Activated naive CD4-positive, alpha-beta T cell treated with anti-CD3 and anti-CD28 coated beads, Interleukin-2, amount 50 U/mL, for 16 hours (primary cell): ENCODE measurements around the gene GAPVD1.
"Not testable (repeated sequence)": the region's sequence is repeated elsewhere in the genome, so short reads cannot be mapped to it uniquely, and the experiment has no call there.

Source experiments
- DNase-seq: peaks from one replicate; pipeline ENCODE4 v3.0.0-alpha.2; 2020

GAPVD1 gene

DNA sequence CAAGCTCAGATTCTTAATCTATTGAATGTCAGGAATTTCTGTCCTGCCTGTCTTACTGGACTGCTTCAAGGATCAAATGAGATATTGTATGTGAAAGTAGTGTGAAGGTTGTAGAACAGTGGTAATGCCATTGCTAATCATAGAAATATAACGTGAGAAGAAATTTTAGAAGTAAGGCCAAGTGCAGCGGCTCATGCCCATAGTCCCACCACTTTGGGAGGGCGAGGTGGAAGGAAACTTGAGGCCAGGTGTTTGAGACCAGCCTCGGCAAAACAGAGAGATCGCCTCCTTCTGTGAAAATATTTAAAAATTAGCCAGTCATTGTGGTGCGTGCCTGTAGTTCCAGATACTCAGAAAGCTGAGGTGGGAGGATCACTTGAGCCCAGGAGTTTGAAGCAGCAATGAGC, 15.4 kb upstream of the GAPVD1 start:
- DNase-seq = no peak

DNA sequence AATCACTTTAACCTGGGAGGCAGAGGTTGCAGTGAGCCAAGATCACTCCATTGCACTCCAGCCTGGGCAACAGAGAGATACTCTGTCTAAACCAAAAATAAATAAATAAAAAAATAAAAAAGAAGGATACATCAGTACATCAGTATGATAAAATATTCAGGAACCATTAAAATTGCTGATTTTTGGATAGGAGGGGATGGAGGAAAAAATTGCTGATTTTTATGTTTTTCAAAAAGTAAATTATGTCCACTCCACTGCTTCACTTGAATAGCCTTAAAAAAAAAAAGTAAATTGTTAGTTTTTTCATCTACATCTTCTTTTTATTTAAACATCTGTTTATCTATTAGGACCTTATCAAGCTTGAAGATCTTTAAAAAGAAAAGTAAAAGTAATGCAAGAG, 7.4 kb upstream of the GAPVD1 start:
- no peak for DNase-seq

DNA sequence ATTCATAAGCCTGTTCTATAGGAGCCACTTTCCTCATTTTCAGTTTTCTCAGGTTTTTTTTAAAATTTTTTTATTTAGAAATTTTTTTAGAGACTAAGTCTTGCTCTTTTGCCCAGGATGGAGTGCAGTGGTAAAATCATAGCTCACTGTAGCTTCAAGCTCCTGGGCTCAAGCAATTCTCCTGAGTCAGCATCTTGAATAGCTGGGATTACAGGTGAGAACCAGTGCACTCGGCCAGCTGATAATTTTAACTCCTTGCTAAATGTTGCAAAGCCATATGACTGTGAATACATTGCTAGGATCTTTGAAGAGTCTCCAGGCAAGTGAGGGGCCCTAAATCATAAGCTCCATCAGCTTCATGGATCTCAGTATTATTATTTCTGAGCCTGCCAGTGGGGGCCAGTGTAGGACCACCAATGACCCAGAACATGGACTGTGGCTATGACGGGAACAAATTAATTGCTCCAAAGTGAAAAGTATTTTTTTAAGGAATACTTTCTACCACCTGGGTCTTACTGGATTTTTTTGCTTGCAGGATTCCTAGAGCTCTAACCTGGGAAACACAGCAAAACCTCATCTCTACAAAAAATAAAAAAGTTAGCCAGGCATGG, 5.7 kb upstream of the GAPVD1 start:
- DNase-seq = no peak

DNA sequence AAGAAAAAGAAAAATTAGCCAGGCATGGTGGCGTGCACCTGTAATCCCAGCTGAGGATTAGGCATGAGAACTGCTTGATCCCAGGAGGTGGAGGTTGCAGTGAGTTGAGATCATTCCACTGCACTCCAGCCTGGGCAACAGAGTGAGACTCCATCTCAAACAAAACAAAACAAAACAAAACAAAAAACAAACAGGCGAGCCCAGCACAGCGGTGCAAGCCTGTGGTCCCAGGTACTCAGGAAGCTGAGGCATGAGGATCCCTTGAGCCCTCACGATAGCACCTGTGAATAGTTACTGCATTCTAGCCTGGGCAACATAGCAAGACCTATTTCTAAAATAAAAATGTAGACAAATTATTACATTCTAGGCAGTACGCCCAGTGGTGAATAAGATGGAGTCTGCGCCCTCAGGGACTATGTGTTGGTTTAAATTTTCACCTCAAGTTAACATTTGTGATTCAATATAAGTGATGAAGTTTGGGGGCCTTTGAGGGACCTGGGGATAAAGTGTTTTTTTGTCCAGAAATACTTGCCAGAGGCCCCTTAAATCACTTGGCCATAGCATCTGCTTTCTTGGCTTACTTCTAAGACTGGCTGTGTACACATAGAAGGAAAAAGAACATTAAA, 3.4 kb upstream of the GAPVD1 start:
- DNase-seq = no peak

DNA sequence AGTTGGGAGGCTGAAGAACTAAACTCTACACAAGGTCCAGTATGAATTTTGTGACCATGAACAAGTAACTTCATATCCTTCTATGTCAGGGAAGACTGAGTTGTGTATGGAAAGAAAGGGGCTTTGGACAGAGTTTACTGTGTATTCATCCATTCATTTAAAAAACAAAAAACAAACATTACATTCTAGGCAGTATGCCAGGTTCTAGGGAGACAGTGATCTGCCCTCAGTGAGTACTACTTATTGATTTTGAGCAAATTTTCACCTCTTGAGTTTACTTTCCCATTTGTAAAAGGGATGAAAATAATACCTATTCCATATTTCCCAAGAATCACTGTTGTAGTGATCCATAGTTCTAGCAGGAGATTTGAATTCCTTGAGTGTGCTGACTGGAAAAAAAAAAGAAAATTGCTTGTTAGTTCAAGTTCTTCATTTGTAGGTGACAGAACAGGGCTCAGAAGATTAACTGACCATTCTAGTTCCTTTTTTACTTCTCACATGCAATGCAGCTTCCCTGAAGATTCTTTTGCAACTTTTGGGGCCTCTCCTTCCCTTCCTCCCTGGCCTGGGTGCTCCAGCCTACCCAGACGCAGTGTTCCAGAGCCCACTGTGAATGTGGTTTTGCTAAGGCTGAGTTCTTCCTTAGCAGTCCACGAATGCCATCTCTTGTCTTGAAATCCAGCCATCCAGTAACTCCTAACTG, 2.6 kb upstream of the GAPVD1 start:
- DNase-seq = no peak

DNA sequence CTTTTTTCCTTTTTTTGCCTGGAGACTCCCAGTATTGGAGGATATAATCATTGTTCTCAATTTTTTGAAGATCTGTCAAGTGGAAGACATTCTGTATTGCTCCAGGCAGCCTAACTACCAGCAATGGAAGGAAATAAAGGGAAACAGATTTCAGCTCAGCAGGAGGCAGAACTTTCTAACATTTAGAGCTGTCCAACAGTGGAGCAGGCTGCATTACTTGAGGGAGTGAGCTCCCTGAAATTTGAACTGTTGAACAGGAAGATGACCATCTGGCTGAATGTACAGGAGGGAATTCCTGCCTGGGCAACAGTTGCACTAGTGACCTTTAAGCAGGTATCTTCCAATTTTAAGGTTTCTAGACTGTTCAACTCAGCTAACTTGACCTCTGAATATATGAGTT, 1.1 kb upstream of the GAPVD1 start:
- no peak for DNase-seq

DNA sequence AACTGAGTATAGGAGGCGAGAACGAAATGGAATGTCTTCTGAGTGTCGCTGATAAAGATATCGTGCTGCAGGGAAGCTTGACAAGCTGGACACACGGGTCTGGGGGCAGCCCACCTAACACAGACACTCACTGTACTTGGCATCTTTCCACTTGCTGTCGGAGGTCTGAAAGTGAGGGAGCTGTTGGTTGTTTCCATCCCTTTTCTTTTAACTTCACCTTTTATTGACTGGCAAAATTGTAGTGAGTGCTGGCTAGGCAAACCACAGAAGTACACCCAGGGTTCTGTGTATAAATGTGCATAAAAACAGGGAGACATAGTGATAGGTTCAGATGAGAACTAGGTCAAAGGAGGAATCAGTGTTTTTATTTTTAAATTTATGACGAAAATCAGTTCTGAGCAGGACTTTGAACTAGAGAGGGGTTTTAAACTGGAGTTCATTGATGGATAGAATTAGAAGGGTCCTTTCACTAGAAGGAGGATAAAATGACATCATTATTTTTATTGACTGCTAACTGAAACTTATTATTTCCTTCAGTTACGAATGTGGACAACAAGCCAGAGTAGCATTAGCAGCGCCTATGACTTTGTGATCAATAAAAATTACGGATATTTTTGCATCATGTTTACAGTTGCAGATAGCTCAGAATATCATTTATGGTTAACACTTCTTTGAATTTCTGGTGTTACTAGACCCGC, 817 bp downstream of the GAPVD1 start:
- no peak for DNase-seq

DNA sequence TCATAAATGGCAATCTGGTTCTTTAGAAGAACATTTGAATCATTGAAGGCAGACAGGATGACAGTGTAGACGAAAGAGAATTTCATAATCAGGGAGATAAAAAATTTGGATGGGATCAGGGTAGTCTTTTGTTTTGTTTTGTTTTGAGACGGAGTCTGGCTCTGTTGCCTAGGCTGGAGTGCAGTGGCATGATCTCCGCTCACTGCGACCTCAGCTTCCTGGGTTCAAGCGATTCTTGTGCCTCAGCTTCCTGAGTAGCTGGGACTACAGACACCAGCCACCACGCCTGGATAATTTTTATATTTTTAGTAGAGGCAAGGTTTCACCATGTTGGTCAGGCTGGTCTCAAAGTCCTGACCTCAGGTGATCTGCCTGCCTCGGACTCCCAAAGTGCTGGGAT, 2.4 kb downstream of the GAPVD1 start:
- DNase-seq = not testable (repeated sequence)

DNA sequence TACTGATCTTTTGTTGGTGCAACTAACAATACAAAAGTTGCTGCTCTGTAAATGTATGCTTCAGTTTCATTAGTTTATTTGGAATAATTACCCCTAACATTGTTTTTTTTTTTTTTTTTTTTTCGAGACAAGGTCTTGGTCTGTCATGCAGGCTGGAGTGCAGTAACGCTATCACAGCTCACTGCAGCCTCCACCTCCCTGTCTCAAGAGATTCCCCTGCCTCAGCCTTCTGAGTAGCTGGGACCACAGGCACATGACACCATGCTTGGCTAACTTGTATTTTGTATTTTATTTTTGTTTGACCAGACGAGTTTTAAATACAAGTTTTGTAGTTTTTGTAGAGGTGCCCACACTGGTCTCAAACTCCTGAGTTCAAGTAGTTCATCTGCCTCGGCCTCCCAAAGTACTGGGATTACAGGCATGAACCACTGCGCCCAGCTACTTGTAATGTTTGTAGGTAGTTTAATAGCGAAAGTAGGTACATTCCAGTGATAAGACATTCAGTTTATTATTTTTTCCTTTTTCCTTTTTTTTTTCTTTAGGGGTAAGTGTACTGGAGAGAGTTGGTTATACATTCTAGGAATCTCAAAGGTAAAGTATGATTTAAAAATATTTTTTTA, 6.9 kb downstream of the GAPVD1 start:
- DNase-seq = no peak

DNA sequence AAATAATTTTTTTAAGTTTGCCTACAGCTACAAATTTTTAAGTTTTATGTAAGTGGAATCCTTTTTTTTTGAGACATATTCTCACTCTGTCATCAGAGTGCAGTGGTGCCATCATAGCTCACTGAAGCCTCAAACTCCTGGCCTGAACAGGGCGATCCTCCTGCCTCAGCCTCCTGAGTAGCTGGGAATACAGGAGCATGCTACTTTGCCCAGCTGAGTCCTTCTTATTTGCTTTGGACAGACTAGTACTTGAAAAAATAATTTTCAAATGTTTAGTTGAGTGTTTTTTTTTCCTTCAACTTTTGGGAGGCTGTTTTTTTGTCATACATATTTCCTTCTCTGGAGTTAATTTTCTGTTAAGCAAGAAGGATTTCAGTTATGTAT, 7.4 kb downstream of the GAPVD1 start:
- DNase-seq = no peak

DNA sequence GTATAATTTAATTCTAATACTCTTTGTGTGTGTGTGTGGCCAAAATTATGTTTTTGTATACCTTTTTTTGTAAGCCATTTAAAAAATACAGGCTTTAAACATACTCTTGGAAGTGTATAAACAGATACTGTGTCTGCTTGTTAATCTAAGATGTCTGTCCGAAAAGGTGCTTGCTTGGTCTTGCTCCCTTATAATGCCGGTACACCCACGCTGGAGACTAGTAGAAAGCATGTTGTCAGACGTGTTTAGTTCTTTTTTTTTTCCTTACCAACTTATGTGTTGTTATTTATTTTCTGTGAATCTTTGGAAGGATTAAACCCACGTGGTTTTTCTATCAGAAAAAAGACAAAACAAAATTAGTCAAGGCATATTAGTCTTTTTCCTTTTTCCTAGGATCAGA, 9.5 kb downstream of the GAPVD1 start:
- no peak for DNase-seq

DNA sequence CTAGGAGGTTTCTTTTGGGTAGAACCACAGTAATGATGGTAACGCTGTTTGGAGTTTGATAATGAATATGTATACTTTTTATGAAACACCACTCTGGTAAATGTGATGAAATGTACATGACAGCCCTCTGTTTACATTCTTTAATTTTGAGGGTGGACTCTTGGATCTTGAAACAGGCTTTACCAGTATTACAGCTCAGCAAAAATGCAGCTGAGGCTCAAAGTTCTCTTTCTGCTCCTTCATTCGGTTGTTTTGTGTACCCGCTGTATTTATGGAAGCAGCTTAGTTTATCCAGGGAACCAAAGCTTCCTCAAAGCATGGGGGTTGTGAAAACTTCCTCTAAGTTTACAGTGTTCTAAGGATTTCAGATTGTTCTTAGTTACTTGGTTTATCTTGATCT, 11.1 kb downstream of the GAPVD1 start:
- DNase-seq = no peak

DNA sequence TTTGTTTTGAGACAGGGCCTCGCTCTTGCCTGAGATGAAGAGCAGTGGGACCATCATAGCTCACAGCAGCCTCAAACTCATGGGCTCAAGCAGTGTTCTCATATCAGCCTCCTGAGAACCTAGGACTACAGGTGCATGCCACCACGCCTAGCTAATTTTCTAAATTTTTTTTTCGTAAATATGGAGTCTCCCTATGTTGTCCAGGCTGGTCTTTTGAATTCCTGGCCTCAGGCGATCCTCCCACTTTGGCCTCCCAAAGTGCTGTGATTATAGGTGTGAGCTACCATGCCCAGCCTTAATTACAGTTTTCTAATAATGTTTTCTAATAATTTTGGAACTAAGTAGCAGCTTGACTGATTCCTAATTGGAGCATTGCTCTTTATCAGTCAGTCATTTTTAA, 15.1 kb downstream of the GAPVD1 start:
- no peak for DNase-seq

DNA sequence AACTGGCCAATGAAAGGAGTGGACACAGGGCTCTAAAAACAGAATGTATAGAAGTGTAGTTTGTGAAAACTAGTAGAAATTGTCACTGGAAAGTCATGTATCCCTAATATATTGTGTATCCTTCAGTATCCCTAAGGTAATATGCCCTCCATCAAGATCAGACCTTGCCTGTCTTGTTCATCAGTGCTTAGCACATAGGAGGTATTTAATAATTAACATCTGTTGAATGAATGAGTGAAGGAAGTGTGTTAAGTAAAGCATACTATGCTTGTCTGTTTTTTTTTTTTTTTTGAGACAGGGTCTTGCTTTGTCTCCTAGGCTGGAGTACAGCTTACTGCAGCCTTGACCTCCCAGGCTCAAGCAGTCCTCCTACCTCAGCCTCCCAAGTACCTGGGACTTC, 15.8 kb downstream of the GAPVD1 start:
- no peak for DNase-seq

DNA sequence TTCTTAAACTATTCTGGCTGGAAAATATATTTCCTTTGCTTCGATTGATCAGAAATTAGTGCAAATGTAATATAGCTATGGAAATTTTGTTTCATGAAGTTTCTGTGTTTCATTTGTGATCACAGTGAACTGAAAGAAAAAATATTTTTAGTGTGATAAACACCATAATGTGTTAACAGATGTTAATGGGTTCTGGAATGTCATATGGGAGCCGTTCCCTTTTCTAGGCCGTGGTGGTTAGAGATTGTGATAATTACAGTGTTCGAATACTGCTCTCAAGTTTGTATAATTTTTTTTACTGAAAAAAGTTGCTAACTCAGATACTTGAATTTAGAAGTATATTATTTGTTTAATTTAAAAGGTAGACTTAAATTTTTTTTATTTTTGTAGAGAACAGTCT, 19.3 kb downstream of the GAPVD1 start:
- DNase-seq = no peak

DNA sequence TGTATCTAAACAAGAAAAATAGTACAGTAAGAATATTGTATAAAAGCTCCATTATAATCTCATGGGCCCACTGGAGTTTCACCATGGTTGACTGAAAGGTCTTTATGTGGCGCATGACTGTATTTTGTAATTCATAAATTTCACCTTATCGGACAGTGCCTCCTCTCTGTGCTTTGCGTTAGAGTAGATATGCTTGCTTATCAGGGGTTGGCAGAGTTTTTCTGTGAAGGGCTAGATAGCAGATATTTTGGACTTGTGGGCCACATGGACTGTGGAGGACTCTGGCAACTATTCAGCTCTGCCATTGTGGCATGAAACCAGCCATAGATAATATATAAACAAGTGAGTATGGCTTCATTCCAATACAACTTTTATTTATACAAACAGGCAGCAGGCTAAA, 23.2 kb downstream of the GAPVD1 start:
- no peak for DNase-seq

DNA sequence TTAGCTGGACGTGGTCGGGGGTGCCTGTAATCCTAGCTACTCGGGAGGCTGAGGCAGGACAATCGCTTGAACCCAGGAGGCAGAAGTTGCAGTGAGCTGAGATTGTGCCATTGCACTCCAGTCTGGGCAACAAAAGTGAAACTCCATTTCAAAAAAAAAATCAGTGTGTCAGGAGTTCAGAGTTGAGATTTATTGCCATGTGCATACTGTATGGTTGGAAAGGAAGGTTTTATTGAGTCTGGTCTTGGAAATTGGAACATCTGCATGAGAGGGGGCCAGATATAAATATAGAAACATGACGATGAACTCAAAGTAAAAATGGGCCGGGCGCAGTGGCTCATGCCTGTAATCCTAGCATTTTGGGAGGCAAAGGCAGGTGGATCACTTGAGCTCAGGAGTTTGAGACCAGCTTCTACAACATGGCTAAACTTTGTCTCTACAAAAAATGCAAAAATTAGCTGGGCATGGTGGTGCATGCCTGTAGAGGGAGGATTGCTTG, 25.4 kb downstream of the GAPVD1 start:
- not testable (repeated sequence) for DNase-seq

DNA sequence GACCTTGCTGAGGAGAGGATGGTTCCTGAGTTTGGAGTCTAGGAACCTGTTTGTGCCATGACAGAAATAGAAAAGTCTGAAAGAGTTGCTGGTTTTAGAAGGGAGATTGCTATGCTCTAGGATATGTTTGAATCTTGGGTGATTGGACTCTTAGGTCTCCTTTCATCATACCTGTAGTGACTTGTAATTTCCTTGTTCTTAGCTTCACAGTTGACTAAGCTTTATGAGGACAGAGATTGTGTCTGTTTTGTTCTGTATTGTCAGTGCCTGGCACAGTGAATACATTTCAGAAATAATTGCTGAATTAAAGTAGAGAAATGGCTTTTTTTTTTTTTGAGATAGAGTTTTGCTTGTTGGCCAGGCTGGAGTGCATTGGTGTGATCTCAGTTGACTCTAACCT, 31.5 kb downstream of the GAPVD1 start:
- no peak for DNase-seq

DNA sequence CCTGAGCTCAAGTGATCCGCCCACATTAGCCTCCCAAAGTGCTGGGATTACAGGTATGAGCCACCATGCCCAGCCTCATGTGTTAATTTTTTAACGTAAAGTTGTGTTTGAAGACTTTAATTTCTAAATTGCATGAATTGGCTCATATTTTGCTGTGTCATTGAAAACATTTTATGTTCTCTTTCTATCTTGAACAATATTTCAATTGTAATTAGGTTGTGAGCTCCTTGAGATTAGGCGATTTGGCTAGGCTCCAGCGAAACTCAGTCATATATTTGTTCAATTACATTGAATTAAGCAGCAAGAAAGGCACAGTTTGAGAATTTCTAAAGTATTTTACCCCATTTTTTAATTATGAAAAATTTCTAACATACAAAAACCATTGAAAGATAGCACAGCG, 34.0 kb downstream of the GAPVD1 start:
- no peak for DNase-seq

DNA sequence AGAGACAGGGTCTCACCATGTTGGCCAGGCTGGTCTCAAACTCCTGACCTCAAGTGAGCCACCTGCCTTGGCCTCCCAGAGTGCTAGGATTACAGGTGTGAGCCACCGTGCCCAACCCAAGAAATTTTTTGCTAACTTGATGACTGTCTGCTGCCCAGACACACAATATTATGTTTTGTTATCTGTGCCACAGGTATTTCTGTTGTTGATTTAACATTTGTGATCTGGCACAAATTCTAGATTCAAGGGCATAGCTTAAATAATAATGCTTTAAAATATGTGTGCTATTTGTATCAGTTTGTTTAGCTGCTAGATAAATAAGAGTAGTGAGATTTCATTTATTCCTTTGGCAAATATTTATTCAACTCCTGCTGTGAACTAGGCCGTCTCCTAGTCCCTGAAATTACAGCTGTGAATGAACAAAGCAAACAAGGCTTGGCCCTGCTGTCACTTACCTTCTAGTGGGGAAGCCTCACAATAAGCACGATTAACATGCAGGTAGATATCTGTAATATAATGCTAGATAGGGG, 35.3 kb downstream of the GAPVD1 start:
- DNase-seq = no peak

DNA sequence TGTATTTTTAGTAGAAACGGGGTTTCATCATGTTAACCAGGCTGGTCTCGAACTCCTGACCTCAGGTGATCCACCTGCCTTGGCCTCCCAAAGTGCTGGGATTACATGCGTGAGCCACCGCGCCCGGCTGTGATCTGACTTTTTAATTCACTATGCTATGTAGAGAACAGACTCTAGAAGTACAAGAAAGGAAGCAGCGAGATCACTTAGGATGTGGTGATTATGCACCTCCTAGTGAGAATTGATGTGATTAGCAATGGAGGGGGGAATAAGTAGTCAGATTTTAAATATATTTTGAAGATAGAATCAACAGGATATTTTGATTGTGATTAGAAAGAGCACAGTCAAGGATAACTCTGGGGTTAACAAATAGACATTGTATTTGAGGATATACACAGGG, 36.3 kb downstream of the GAPVD1 start:
- DNase-seq = no peak

DNA sequence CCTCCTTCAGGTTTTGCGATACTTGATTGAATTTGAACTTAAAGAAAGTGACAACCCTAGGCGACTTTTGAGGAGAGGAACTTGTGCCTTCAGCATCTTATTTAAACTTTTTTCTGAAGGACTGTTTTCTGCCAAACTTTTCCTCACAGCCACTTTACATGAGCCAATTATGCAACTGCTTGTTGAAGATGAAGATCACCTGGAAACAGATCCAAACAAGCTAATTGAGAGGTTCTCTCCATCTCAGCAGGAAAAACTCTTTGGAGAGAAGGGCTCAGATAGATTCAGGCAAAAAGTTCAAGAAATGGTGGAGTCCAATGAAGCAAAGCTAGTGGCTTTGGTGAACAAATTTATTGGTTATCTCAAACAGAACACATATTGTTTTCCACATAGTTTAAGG, 40.6 kb downstream of the GAPVD1 start:
- DNase-seq = no peak

DNA sequence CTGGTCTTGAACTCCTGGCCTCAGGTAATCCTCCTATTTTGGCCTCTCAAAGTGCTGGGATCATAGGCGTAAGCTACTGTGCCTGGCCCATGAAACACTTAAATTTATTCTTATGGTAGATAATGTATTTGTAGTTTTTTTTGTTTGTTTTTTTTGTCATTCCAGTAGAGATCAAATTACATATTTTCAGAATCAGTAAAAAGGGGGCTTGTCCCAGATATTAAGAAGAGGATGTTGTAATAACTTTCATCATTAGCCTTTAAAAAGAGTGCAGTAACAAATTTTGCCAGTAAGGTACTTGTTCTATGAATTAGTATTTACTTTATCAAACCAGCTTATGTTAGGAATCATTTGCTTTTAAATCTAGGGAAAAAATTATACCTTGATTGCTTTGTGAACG, 42.6 kb downstream of the GAPVD1 start:
- DNase-seq = no peak
